ENCODE measurements around the gene TMEM198.

The TMEM198 gene

DNA sequence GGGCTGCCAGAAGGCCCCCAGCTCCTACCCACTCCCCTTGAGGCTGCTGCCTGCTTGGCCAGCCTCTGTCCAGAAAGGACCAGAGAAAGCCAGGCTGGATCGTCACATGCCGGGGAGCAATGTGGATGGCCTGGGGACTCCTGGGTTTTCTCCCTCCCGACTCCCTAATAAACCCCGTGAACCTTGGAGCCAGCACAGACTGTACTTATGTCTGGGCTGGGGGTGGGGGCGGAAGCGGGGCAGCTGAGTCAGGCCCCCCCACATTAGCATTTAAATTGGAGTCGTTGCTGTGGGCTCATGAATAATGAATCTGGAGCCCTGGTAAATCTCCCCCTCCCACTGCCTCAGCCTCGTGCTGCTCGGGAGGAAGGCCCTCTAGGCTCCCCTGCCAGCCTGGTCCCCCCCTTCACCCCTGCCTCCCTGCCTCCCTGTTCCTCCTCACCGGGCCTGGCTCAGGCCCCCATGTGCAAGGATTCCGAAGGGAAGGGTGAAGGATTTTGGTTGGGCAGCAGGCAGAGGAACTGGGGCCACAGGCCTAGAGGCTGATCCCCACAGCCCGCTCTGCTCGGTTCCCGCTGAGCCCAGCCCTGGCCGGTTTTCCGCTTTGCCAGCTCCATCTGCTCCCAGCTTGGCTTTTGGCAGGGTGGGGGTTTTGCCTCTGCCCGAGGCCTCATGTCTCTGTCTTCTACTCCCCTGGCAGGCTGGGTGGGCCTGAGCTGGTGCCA is 36.9 kb upstream of the TMEM198 start:
- Histone ChIP-seq H2BK15ac (ENCODE audit: low read depth, poor library complexity, severe bottlenecking) (no peak overlapping the region), H3K9me3 (ENCODE audit: control insufficient read depth, low read length) (no peaks in the 10 kb centered on the region), H4K91ac (ENCODE audit: low read length) (no peak overlapping the region), H3K4ac (ENCODE audit: low read depth in 1 of 2, low read length in 2 of 2) (no peak overlapping the region), H3K18ac (ENCODE audit: low read depth in 1 of 2, low read length in 2 of 2) (no peak overlapping the region), H2BK120ac (ENCODE audit: low read depth, low read length) (no peak overlapping the region), H3K4me2 (ENCODE audit: low read length, poor library complexity, severe bottlenecking) (no peak overlapping the region), H3K79me1 (replicated peaks; ENCODE audit: low read length, poor library complexity, severe bottlenecking) (peaks cover 5% of the 10 kb centered on the region), H3K4me3 (ENCODE audit: insufficient read depth in 1 of 2, low read depth in 1 of 2, low read length in 2 of 2) (no peak overlapping the region), H3K36me3 (ENCODE audit: control insufficient read depth in 1 of 2, insufficient read depth in 2 of 2, low read depth in 1 of 2, low read length in 2 of 2) (peaks cover 48 to 55% of the 10 kb centered on the region in 2 experiments), H3K14ac (ENCODE audit: low read length in 2 of 2) (no peak overlapping the region), H4K8ac (ENCODE audit: low read length) (no peak overlapping the region), H3K23ac (ENCODE audit: low read length in 2 of 2) (no peak overlapping the region), H3K27me3 (ENCODE audit: control insufficient read depth in 1 of 2, insufficient read depth in 1 of 2, low read length in 2 of 2) (peaks cover 17 to 18% of the 10 kb centered on the region in 2 experiments), H3K27ac (ENCODE audit: low read length, poor library complexity, severe bottlenecking) (no peak overlapping the region), H2AK5ac (ENCODE audit: low read length, severe bottlenecking) (no peak overlapping the region), H2BK12ac (ENCODE audit: low read length in 2 of 2) (no peak overlapping the region), H2BK5ac (ENCODE audit: low read depth, low read length, poor library complexity, severe bottlenecking) (no peak overlapping the region), H3K9ac (ENCODE audit: low read length) (no peak overlapping the region), H3K4me1 (ENCODE audit: control insufficient read depth, insufficient read depth, low read depth, low read length) (peaks cover 31% of the 10 kb centered on the region), H2AFZ (ENCODE audit: low read depth, low read length) (no peak overlapping the region)
- WGBS, result 71% methylated on average over 17 of the region's 17 CpGs
- DNase-seq, result no peak

GRCh38 chr2:219507581-219508443 is 36.0 kb upstream of the TMEM198 start:
- Histone ChIP-seq H3K4ac (ENCODE audit: low read depth in 1 of 2, low read length in 2 of 2) (no peak overlapping the region), H3K27ac (ENCODE audit: low read length, poor library complexity, severe bottlenecking) (no peak overlapping the region)

GRCh38 chr2:219508444-219508734 is 35.4 kb upstream of the TMEM198 start:
- Histone ChIP-seq H2BK120ac (ENCODE audit: low read depth, low read length) (no peak overlapping the region), H3K4me1 (ENCODE audit: control insufficient read depth, insufficient read depth, low read depth, low read length) (peaks cover 32% of the 10 kb centered on the region), H3K23ac (ENCODE audit: low read length in 2 of 2) (no peak overlapping the region), H3K14ac (ENCODE audit: low read length in 2 of 2) (no peak overlapping the region), H3K27me3 (ENCODE audit: control insufficient read depth in 1 of 2, insufficient read depth in 1 of 2, low read length in 2 of 2) (peaks cover 31 to 32% of the 10 kb centered on the region in 2 experiments), H3K18ac (ENCODE audit: low read depth in 1 of 2, low read length in 2 of 2) (no peak overlapping the region), H2BK12ac (ENCODE audit: low read length in 2 of 2) (no peak overlapping the region), H3K4me3 (ENCODE audit: insufficient read depth in 1 of 2, low read depth in 1 of 2, low read length in 2 of 2) (no peak overlapping the region), H4K91ac (ENCODE audit: low read length) (no peak overlapping the region), H4K8ac (ENCODE audit: low read length) (no peak overlapping the region), H2AFZ (ENCODE audit: low read depth, low read length) (no peak overlapping the region), H3K9ac (ENCODE audit: low read length) (no peak overlapping the region), H3K9me3 (ENCODE audit: control insufficient read depth, low read length) (no peaks in the 10 kb centered on the region), H2AK5ac (ENCODE audit: low read length, severe bottlenecking) (no peak overlapping the region), H2BK5ac (ENCODE audit: low read depth, low read length, poor library complexity, severe bottlenecking) (no peak overlapping the region), H3K4me2 (ENCODE audit: low read length, poor library complexity, severe bottlenecking) (no peak overlapping the region), H2BK15ac (ENCODE audit: low read depth, poor library complexity, severe bottlenecking) (no peak overlapping the region), H3K79me1 (replicated peaks; ENCODE audit: low read length, poor library complexity, severe bottlenecking) (peaks cover 3% of the 10 kb centered on the region), H3K27ac (ENCODE audit: low read length, poor library complexity, severe bottlenecking) (no peak overlapping the region), H3K4ac (ENCODE audit: low read depth in 1 of 2, low read length in 2 of 2) (no peak overlapping the region), H3K36me3 (ENCODE audit: control insufficient read depth in 1 of 2, insufficient read depth in 2 of 2, low read depth in 1 of 2, low read length in 2 of 2) (peaks cover 36 to 47% of the 10 kb centered on the region in 2 experiments)
- 65% methylated on average over 2 of the region's 4 CpGs for WGBS
- no peak for DNase-seq

More at GRCh38 chr2:219507581-219508443, 36.0 kb upstream of the TMEM198 start:
- no peak overlapping the region for H3K18ac ChIP-seq (ENCODE audit: low read depth in 1 of 2, low read length in 2 of 2)
- H2BK120ac ChIP-seq (ENCODE audit: low read depth, low read length), result no peak overlapping the region
- no peak overlapping the region for H3K4me3 ChIP-seq (ENCODE audit: insufficient read depth in 1 of 2, low read depth in 1 of 2, low read length in 2 of 2)
- H3K23ac ChIP-seq (ENCODE audit: low read length in 2 of 2), result no peak overlapping the region
- no peak overlapping the region for H3K9ac ChIP-seq (ENCODE audit: low read length)
- H2AK5ac ChIP-seq (ENCODE audit: low read length, severe bottlenecking), result no peak overlapping the region
- no peak overlapping the region for H4K8ac ChIP-seq (ENCODE audit: low read length)
- H2AFZ ChIP-seq (ENCODE audit: low read depth, low read length), result no peak overlapping the region
- H2BK12ac ChIP-seq (ENCODE audit: low read length in 2 of 2), result no peak overlapping the region
- no peak overlapping the region for H2BK5ac ChIP-seq (ENCODE audit: low read depth, low read length, poor library complexity, severe bottlenecking)
- peaks cover 39 to 51% of the 10 kb centered on the region in 2 experiments for H3K36me3 ChIP-seq (ENCODE audit: control insufficient read depth in 1 of 2, insufficient read depth in 2 of 2, low read depth in 1 of 2, low read length in 2 of 2)
- WGBS, result 70% methylated on average over 7 of the region's 8 CpGs
- H3K79me1 ChIP-seq (replicated peaks; ENCODE audit: low read length, poor library complexity, severe bottlenecking), result peaks cover 3% of the 10 kb centered on the region
- H3K9me3 ChIP-seq (ENCODE audit: control insufficient read depth, low read length), result no peaks in the 10 kb centered on the region
- no peak overlapping the region for H4K91ac ChIP-seq (ENCODE audit: low read length)
- no peak overlapping the region for H3K14ac ChIP-seq (ENCODE audit: low read length in 2 of 2)
- no peak for DNase-seq
- peaks cover 25 to 26% of the 10 kb centered on the region in 2 experiments for H3K27me3 ChIP-seq (ENCODE audit: control insufficient read depth in 1 of 2, insufficient read depth in 1 of 2, low read length in 2 of 2)
- H3K4me2 ChIP-seq (ENCODE audit: low read length, poor library complexity, severe bottlenecking), result no peak overlapping the region
- peaks cover 32% of the 10 kb centered on the region for H3K4me1 ChIP-seq (ENCODE audit: control insufficient read depth, insufficient read depth, low read depth, low read length)
- peak overlapping the region; percentile 16 for H2BK15ac ChIP-seq (ENCODE audit: low read depth, poor library complexity, severe bottlenecking)

All from mesenchymal stem cell (in vitro differentiated cells and primary cell).